SK-N-SH (cell line): ENCODE data around the gene GAL. TPM values are rescaled to one million over a fixed set of nuclear protein-coding genes. Genes with fewer than 3 reads are reported as not detected.

Experiments
- CTCF ChIA-PET: fragments of 300-600, 350-600 bp; formaldehyde crosslinking; extraction: SDS; loops from one replicate; lab custom pipeline; 2021; lab: Yijun Ruan, JAX
- POLR2A ChIA-PET: fragments of 350-600 bp; sonication (Branson Sonifier 250); formaldehyde crosslinking; extraction: SDS; loops from one replicate; lab custom pipeline; 2020; ENCODE audit warnings: antibody characterized with exemption, inconsistent platforms; lab: Yijun Ruan, JAX
- DNase-seq: peaks from one replicate; pipeline ENCODE4 v3.0.0; 2012
- H2AFZ ChIP-seq: fragments of 200-600 bp; sonication (generic); 2 replicates; pipeline ENCODE4 v1.8.1; 2016; ENCODE audit warnings: antibody characterized with exemption, mild to moderate bottlenecking, low read depth
- H3F3A ChIP-seq: fragments of 200-600 bp; sonication (generic); replicated peaks from 2 replicates; pipeline ENCODE3; 2016; ENCODE audit warnings: antibody characterized with exemption, mild to moderate bottlenecking; ENCODE audit not compliant: insufficient read depth
- H3K27ac ChIP-seq, 2 experiments: fragments of 200-500 bp in 1 of 2; fragments of 200-600 bp in 1 of 2; sonication (Bioruptor generic) in 1 of 2; sonication (generic), shearing (Covaris generic) in 1 of 2; 2 replicates each; pipeline versions ENCODE4 v1.5.1 to v1.6.1; 2014 to 2016; ENCODE audit warnings: low read depth in 2 of 2, inconsistent platforms in 1 of 2, low read length in 1 of 2, mild to moderate bottlenecking in 1 of 2, mixed read lengths in 1 of 2
- H3K27me3 ChIP-seq: fragments of 200-600 bp; sonication (generic), shearing (Covaris generic); 2 replicates; pipeline ENCODE4 v1.6.1; 2016; ENCODE audit warnings: mixed run types; ENCODE audit not compliant: insufficient read depth
- H3K36me3 ChIP-seq, 2 experiments: fragments of 200-500 bp in 1 of 2; fragments of 200-600 bp in 1 of 2; sonication (Bioruptor generic) in 1 of 2; sonication (generic) in 1 of 2; replicated peaks in 1 of 2; 2 replicates each; pipeline versions ENCODE3 to v1.5.1; 2014 to 2016; ENCODE audit warnings: low read length in 1 of 2, mild to moderate bottlenecking in 1 of 2; ENCODE audit not compliant: insufficient read depth in 2 of 2, control insufficient read depth in 1 of 2
- H3K4me1 ChIP-seq, 2 experiments: fragments of 200-500 bp in 1 of 2; fragments of 200-600 bp in 1 of 2; sonication (Bioruptor generic) in 1 of 2; sonication (generic), shearing (Covaris generic) in 1 of 2; 2 replicates each; pipeline versions ENCODE4 v1.5.1 to v1.6.1; 2014 to 2016; ENCODE audit warnings: low read depth in 1 of 2, low read length in 1 of 2, mixed run types in 1 of 2; ENCODE audit not compliant: insufficient read depth in 2 of 2, control insufficient read depth in 1 of 2
- H3K4me2 ChIP-seq: fragments of 200-600 bp; sonication (generic), shearing (Covaris generic); 2 replicates; pipeline ENCODE4 v1.6.1; 2017; ENCODE audit warnings: mixed run types
- H3K4me3 ChIP-seq, 2 experiments: fragments of 200-500 bp in 1 of 2; fragments of 200-600 bp in 1 of 2; sonication (Bioruptor generic) in 1 of 2; sonication (generic), shearing (Covaris generic) in 1 of 2; 2 replicates each; pipeline versions ENCODE4 v1.5.1 to v1.8.1; 2014 to 2016; ENCODE audit warnings: low read depth in 2 of 2, inconsistent platforms in 1 of 2, low read length in 1 of 2, mild to moderate bottlenecking in 1 of 2, mixed read lengths in 1 of 2, moderate library complexity in 1 of 2
- H3K79me2 ChIP-seq: fragments of 200-600 bp; sonication (generic); 2 replicates; pipeline ENCODE4 v1.8.1; 2017; ENCODE audit warnings: mild to moderate bottlenecking; ENCODE audit not compliant: insufficient read depth
- H3K9ac ChIP-seq: fragments of 200-600 bp; sonication (generic); 2 replicates; pipeline ENCODE4 v1.6.1; 2017; ENCODE audit warnings: mixed run types
- H3K9me2 ChIP-seq: fragments of 200-600 bp; sonication (generic); 2 replicates; pipeline ENCODE4 v1.6.1; 2017; ENCODE audit warnings: mixed run types
- H3K9me3 ChIP-seq: fragments of 200-600 bp; sonication (generic); 2 replicates; pipeline ENCODE4 v1.6.1; 2017; ENCODE audit warnings: mixed run types, mild to moderate bottlenecking, moderate library complexity
- H4K20me1 ChIP-seq: fragments of 200-600 bp; sonication (generic); 2 replicates; pipeline ENCODE4 v1.6.1; 2017; ENCODE audit warnings: mild to moderate bottlenecking, mixed run types; ENCODE audit not compliant: insufficient read depth
- CHD2 ChIP-seq: fragments of 150-350 bp; IDR thresholded peaks from 2 replicates; pipeline ENCODE4 v1.6.1; 2018; ENCODE audit warnings: low read length; ENCODE audit not compliant: partially characterized antibody
- ELF1 ChIP-seq: IDR thresholded peaks from 2 replicates; pipeline ENCODE4 v1.4.0; 2012
- EP300 ChIP-seq, 2 experiments: IDR thresholded peaks; 2 replicates each; pipeline versions ENCODE4 v1.4.0 to v1.6.1; 2012; ENCODE audit warnings: borderline replicate concordance in 1 of 2, low read depth in 1 of 2, low read length in 1 of 2
- EZH2phosphoT487 ChIP-seq: fragments of 200-600 bp; sonication (generic); IDR thresholded peaks from 2 replicates; pipeline ENCODE4 v1.6.1; 2017; ENCODE audit warnings: low read depth, mixed run types, mild to moderate bottlenecking, antibody characterized with exemption, moderate library complexity, borderline replicate concordance
- FOXJ3 ChIP-seq: sonication (generic); formaldehyde crosslinking; IDR thresholded peaks from 2 replicates; pipeline ENCODE4 v1.5.1; 2020; ENCODE audit warnings: mild to moderate bottlenecking, missing genetic modification reagents
- FOXM1 ChIP-seq: IDR thresholded peaks from 2 replicates; pipeline ENCODE4 v1.4.0; 2012; ENCODE audit warnings: low read depth, mild to moderate bottlenecking
- MXI1 ChIP-seq: IDR thresholded peaks from 2 replicates; pipeline ENCODE4 v1.6.1; 2012; ENCODE audit warnings: mild to moderate bottlenecking, low read depth, low read length, improper control_type of control experiment
- NRF1 ChIP-seq: IDR thresholded peaks from 2 replicates; pipeline ENCODE4 v1.6.1; 2012; ENCODE audit warnings: low read depth, mild to moderate bottlenecking, low read length
- RAD21 ChIP-seq: IDR thresholded peaks from 2 replicates; pipeline ENCODE4 v1.6.1; 2012; ENCODE audit warnings: mild to moderate bottlenecking, low read length
- RCOR1 ChIP-seq: fragments of 150-350 bp; IDR thresholded peaks from 2 replicates; pipeline ENCODE4 v1.6.1; 2017; ENCODE audit warnings: antibody characterized with exemption, low read length
- RFX5 ChIP-seq: IDR thresholded peaks from 2 replicates; pipeline ENCODE4 v1.6.1; 2012; ENCODE audit warnings: mild to moderate bottlenecking, improper control_type of control experiment, low read length
- SIN3A ChIP-seq: IDR thresholded peaks from 2 replicates; pipeline ENCODE4 v1.6.1; 2012; ENCODE audit warnings: low read depth, mild to moderate bottlenecking, low read length, moderate library complexity, borderline replicate concordance
- SMC3 ChIP-seq: IDR thresholded peaks from 2 replicates; pipeline ENCODE4 v1.6.1; 2012; ENCODE audit warnings: low read depth, low read length, improper control_type of control experiment
- TEAD4 ChIP-seq: IDR thresholded peaks from 2 replicates; pipeline ENCODE4 v1.4.0; 2012; ENCODE audit warnings: mild to moderate bottlenecking, borderline replicate concordance; ENCODE audit not compliant: insufficient read depth
- USF1 ChIP-seq: IDR thresholded peaks from 2 replicates; pipeline ENCODE4 v1.4.0; 2012; ENCODE audit warnings: low read depth, borderline replicate concordance
- USF2 ChIP-seq: fragments of 150-350 bp; IDR thresholded peaks from 2 replicates; pipeline ENCODE4 v1.6.1; 2017; ENCODE audit warnings: antibody characterized with exemption, low read length, low read depth, borderline replicate concordance
- ZBTB33 ChIP-seq: IDR thresholded peaks from 2 replicates; pipeline ENCODE4 v1.4.0; 2012; ENCODE audit warnings: low read depth, borderline replicate concordance
- WGBS: methylation state at CpG from one replicate; pipeline ENCODE4 v1.1.6; 2017; ENCODE audit warnings: low lambda C conversion rate; 5-methylcytosine and 5-hydroxymethylcytosine counted together
- polyA plus RNA-seq, 3 experiments: library from polyadenylated mRNA; depleted of rRNA; stranded (reverse); fragments of >200 nt; gene quantifications; 2 replicates each; pipeline ENCODE4 v1.2.3, GENCODE V29; 2012

Gene GAL
- polyA plus RNA-seq, 1 of the 3 experiments (the other 2 are of a cell fraction): 1.8 TPM

- DNase-seq: no peak
- WGBS: 55% methylated on average over 2 of the region's 2 CpGs
- H3K9ac ChIP-seq: no peak overlapping the region
- H3K36me3 ChIP-seq: no peaks in the 10 kb centered on the region
- H3K9me3 ChIP-seq: no peaks in the 10 kb centered on the region
- no peak overlapping the region for H2AFZ ChIP-seq
- H3K27me3 ChIP-seq: no peaks in the 10 kb centered on the region
- no peak overlapping the region for H3K4me2 ChIP-seq
- TF ChIP-seq EP300 (IDR thresholded peaks at IDR 0.05; ENCODE audit: borderline replicate concordance in 1 of 2, low read depth in 1 of 2, low read length in 1 of 2): no peak
- TF ChIP-seq ZBTB33: no peak
- no peak for TF ChIP-seq FOXJ3
- TF ChIP-seq NRF1: no peak
- ChIA-PET CTCF (no interaction called here), POLR2A (no interaction called here)
- no peaks in the 10 kb centered on the region for H3F3A ChIP-seq
- no peaks in the 10 kb centered on the region for H3K9me2 ChIP-seq
- H3K27ac ChIP-seq: no peak overlapping the region
- no peaks in the 10 kb centered on the region for H4K20me1 ChIP-seq
- H3K4me3 ChIP-seq: no peak overlapping the region
- H3K79me2 ChIP-seq: no peaks in the 10 kb centered on the region
- peaks cover 0 to under 1% of the 10 kb centered on the region in 2 experiments; a peak in 1 of 4 replicates for H3K4me1 ChIP-seq
These were observed 14.6 kb downstream of the GAL start for GRCh38 chr11:68698993-68699392.

GRCh38 chr11:68704887-68705286 lies 20.5 kb downstream of the GAL start:
- no peaks in the 10 kb centered on the region for H3K9me2 ChIP-seq
- H3K27ac ChIP-seq: no peak overlapping the region
- ChIA-PET CTCF (interaction anchor here (0.7 to 0.9 kb wide), 3 partner anchors 9 to 50 kb away, joined by 3 read pairs; no protein-coding TSS in a partner anchor), POLR2A (no interaction called here)
- no peak for DNase-seq
- H3F3A ChIP-seq: no peaks in the 10 kb centered on the region
- H3K9me3 ChIP-seq: no peaks in the 10 kb centered on the region
- H3K79me2 ChIP-seq: no peaks in the 10 kb centered on the region
- H2AFZ ChIP-seq: no peak overlapping the region
- no peak overlapping the region for H3K4me2 ChIP-seq
- no peaks in the 10 kb centered on the region for H4K20me1 ChIP-seq
- no peak overlapping the region for H3K4me3 ChIP-seq
- no peak for TF ChIP-seq SMC3
- TF ChIP-seq EZH2phosphoT487: no peak
- H3K4me1 ChIP-seq: peaks cover 0 to 5% of the 10 kb centered on the region in 2 experiments; a peak in 1 of 4 replicates
- H3K36me3 ChIP-seq: no peaks in the 10 kb centered on the region
- no peaks in the 10 kb centered on the region for H3K27me3 ChIP-seq
- 75% methylated on average over 13 of the region's 16 CpGs for WGBS
- no peak overlapping the region for H3K9ac ChIP-seq

- ChIA-PET CTCF (interaction anchor here (0.7 to 1.3 kb wide), 2 partner anchors 17 to 18 kb away, joined by 3 read pairs; no protein-coding TSS in a partner anchor), POLR2A (no interaction called here)
- no peaks in the 10 kb centered on the region for H3K27me3 ChIP-seq
- no peak overlapping the region for H3K9ac ChIP-seq
- no peak overlapping the region for H3K4me3 ChIP-seq
- peaks cover 0 to 9% of the 10 kb centered on the region in 2 experiments; a peak in 1 of 4 replicates for H3K4me1 ChIP-seq
- H3K9me3 ChIP-seq: no peaks in the 10 kb centered on the region
- no peak for DNase-seq
- no peak overlapping the region for H3K27ac ChIP-seq
- no peak overlapping the region for H3K4me2 ChIP-seq
- no peaks in the 10 kb centered on the region for H3F3A ChIP-seq
- H3K79me2 ChIP-seq: no peaks in the 10 kb centered on the region
- H3K9me2 ChIP-seq: no peaks in the 10 kb centered on the region
- H3K36me3 ChIP-seq: no peaks in the 10 kb centered on the region
- H2AFZ ChIP-seq: no peak overlapping the region
- 86% methylated on average over 7 of the region's 7 CpGs for WGBS
- no peaks in the 10 kb centered on the region for H4K20me1 ChIP-seq
- no peak for TF ChIP-seq MXI1
- no peak for TF ChIP-seq USF1
- TF ChIP-seq CHD2: no peak
- no peak for TF ChIP-seq EP300 (IDR thresholded peaks at IDR 0.05; ENCODE audit: borderline replicate concordance in 1 of 2, low read depth in 1 of 2, low read length in 1 of 2)
- TF ChIP-seq TEAD4: no peak
- TF ChIP-seq RAD21: no peak
- TF ChIP-seq FOXM1: no peak
- no peak for TF ChIP-seq EZH2phosphoT487
- TF ChIP-seq USF2: no peak
- no peak for TF ChIP-seq SIN3A
- TF ChIP-seq ELF1: no peak
- no peak for TF ChIP-seq RFX5
- TF ChIP-seq FOXJ3: no peak
- no peak for TF ChIP-seq RCOR1
These were observed 23.2 kb downstream of the GAL start for GRCh38 chr11:68707527-68707926.
